Endothelial cell of umbilical vein (primary cell): ENCODE data around the gene GMNN. TPM values are rescaled to one million over a fixed set of nuclear protein-coding genes. Genes with fewer than 3 reads are reported as not detected.

Source experiments
- BruUV-seq: library from RNA; stranded (reverse); fragments of 400-500 nt; replicated peaks from 2 replicates; lab custom pipeline; 2021; lab: Mats Ljungman, UMichigan
- CTCF ChIA-PET: fragments of 300-600, 350-600 bp; sonication (Branson Sonifier 250); formaldehyde crosslinking; loops from one replicate; lab custom pipeline; 2021; ENCODE audit warnings: antibody characterized with exemption, inconsistent platforms; lab: Charles Lee
- POLR2A ChIA-PET: fragments of 300-600, 350-600 bp; sonication (Branson Sonifier 250); formaldehyde crosslinking; loops from one replicate; lab custom pipeline; 2021; ENCODE audit warnings: antibody characterized with exemption, inconsistent platforms; lab: Charles Lee
- DNase-seq: peaks from one replicate; pipeline ENCODE4 v3.0.0-alpha.2; 2011; ENCODE audit warnings: low read depth, low spot score
- FAIRE-seq: peaks from 2 replicates; lab custom pipeline; 2011; peaks lifted over from hg19 to GRCh38; lab: Jason Lieb, UNC
- H2AFZ ChIP-seq: 2 replicates; pipeline ENCODE4 v1.6.0; 2012; ENCODE audit warnings: low read depth, low read length, control low read depth, inconsistent platforms
- H3K27ac ChIP-seq: 2 replicates; pipeline ENCODE4 v1.5.1; 2011; ENCODE audit warnings: low read depth, mild to moderate bottlenecking, control low read depth, low read length, moderate library complexity; ENCODE audit not compliant: insufficient read depth
- H3K27me3 ChIP-seq, 2 experiments: 2 replicates each; pipeline versions ENCODE4 v1.6.0 to v1.6.1; 2011; ENCODE audit warnings: low read length in 2 of 2, mixed read lengths in 1 of 2; ENCODE audit not compliant: control insufficient read depth in 2 of 2, insufficient read depth in 2 of 2
- H3K36me3 ChIP-seq, 2 experiments: 2 replicates in 1 of 2; 3 replicates in 1 of 2; pipeline ENCODE4 v1.5.1; 2011; ENCODE audit warnings: low read length in 2 of 2, mild to moderate bottlenecking in 1 of 2, moderate library complexity in 1 of 2; ENCODE audit not compliant: control insufficient read depth in 2 of 2, insufficient read depth in 2 of 2; ENCODE audit errors: extremely low read depth in 1 of 2
- H3K4me1 ChIP-seq: 3 replicates; pipeline ENCODE4 v1.5.1; 2011; ENCODE audit warnings: mild to moderate bottlenecking, low read length; ENCODE audit not compliant: control insufficient read depth, insufficient read depth; ENCODE audit errors: extremely low read depth
- H3K4me2 ChIP-seq: 2 replicates; pipeline ENCODE4 v1.6.1; 2011; ENCODE audit warnings: low read length, control low read depth, mixed read lengths; ENCODE audit not compliant: insufficient read depth
- H3K4me3 ChIP-seq, 3 experiments: fragments of 200-600 bp in 1 of 3; sonication (generic), shearing (Covaris generic) in 1 of 3; replicated peaks in 1 of 3; 2 replicates each; pipeline ENCODE4 v1.5.1; 2011 to 2016; ENCODE audit warnings: control low read depth in 3 of 3, low read length in 3 of 3, mild to moderate bottlenecking in 2 of 3, inconsistent platforms in 1 of 3, low read depth in 1 of 3, moderate library complexity in 1 of 3; ENCODE audit not compliant: insufficient read depth in 1 of 3
- H3K79me2 ChIP-seq: 2 replicates; pipeline ENCODE4 v1.6.0; 2012; ENCODE audit warnings: low read length, inconsistent platforms; ENCODE audit not compliant: control insufficient read depth, insufficient read depth
- H3K9ac ChIP-seq: replicated peaks from 2 replicates; pipeline ENCODE3; 2011; ENCODE audit warnings: low read length, control low read depth; ENCODE audit not compliant: insufficient read depth; ENCODE audit errors: extremely low read depth
- H3K9me1 ChIP-seq: replicated peaks from 3 replicates; pipeline ENCODE4 v1.6.0; 2011; ENCODE audit warnings: mild to moderate bottlenecking, low read length; ENCODE audit not compliant: control insufficient read depth, insufficient read depth; ENCODE audit errors: extremely low read depth
- H3K9me3 ChIP-seq: replicated peaks from 2 replicates; pipeline ENCODE4 v1.5.1; 2012; ENCODE audit warnings: low read length, inconsistent platforms; ENCODE audit not compliant: control insufficient read depth, insufficient read depth
- H4K20me1 ChIP-seq: replicated peaks from 2 replicates; pipeline ENCODE3; 2011; ENCODE audit warnings: mild to moderate bottlenecking, low read length; ENCODE audit not compliant: control insufficient read depth, insufficient read depth; ENCODE audit errors: extremely low read depth
- EZH2 ChIP-seq: IDR thresholded peaks from 2 replicates; pipeline ENCODE4 v1.6.1; 2012; ENCODE audit warnings: borderline replicate concordance, low read depth, mild to moderate bottlenecking, moderate library complexity, low read length, inconsistent platforms; ENCODE audit not compliant: severe bottlenecking
- FOS ChIP-seq: IDR thresholded peaks from 2 replicates; pipeline ENCODE4 v1.6.1; 2011; ENCODE audit warnings: mild to moderate bottlenecking, low read length, moderate library complexity, borderline replicate concordance; ENCODE audit not compliant: insufficient read depth
- GATA2 ChIP-seq: IDR thresholded peaks from 2 replicates; pipeline ENCODE4 v1.7.0; 2011; ENCODE audit warnings: low read depth, mild to moderate bottlenecking, moderate library complexity, mixed read lengths, low read length; ENCODE audit not compliant: insufficient read length, insufficient read depth
- JUN ChIP-seq: IDR thresholded peaks from 2 replicates; pipeline ENCODE4 v1.6.1; 2011; ENCODE audit warnings: borderline replicate concordance, low read depth; ENCODE audit not compliant: insufficient read length, insufficient read depth
- MYC ChIP-seq: IDR thresholded peaks from one replicate; pipeline ENCODE4 v1.6.1; 2011; ENCODE audit warnings: mild to moderate bottlenecking, low read depth, low read length
- POLR2A ChIP-seq: IDR thresholded peaks from 2 replicates; pipeline ENCODE4 v1.6.1; 2012; ENCODE audit warnings: low read depth, mild to moderate bottlenecking, control low read depth, low read length
- POLR2AphosphoS5 ChIP-seq: IDR thresholded peaks from 2 replicates; pipeline ENCODE4 v1.6.1; 2012; ENCODE audit warnings: low read depth, mild to moderate bottlenecking, control low read depth, low read length, moderate library complexity; ENCODE audit not compliant: insufficient read depth
- dilution Hi-C: fragments of 300-500 bp; cut with MboI; formaldehyde crosslinking; loops from one replicate; pipeline ENCODE4 v1.15.0; 2019; ENCODE audit warnings: low sequenced_read_pairs; ENCODE audit not compliant: extremely low pct_ligation_motif_present
- intact Hi-C: fragments of 100-400 bp; cut with micrococcal nuclease; formaldehyde crosslinking; loops from one replicate; pipeline ENCODE4 v1.10.0; 2022
- polyA plus RNA-seq, 4 experiments: library from polyadenylated mRNA; depleted of rRNA in 3 of 4; stranded (reverse) in 3 of 4; unstranded in 1 of 4; fragments of >200 nt; gene quantifications; 2 replicates each; pipeline versions ENCODE4 v1.2.1 to v1.2.3, GENCODE V29; 2011 to 2012; ENCODE audit warnings: missing spikeins in 1 of 4
- total RNA-seq: library from RNA; stranded (reverse); gene quantifications from 2 replicates; pipeline ENCODE4 v1.2.3, GENCODE V29; 2021
- TF ChIP-seq, protein P1 (sequence below): IDR thresholded peaks from 2 replicates; pipeline ENCODE4 v1.6.1; 2011; ENCODE audit not compliant: insufficient read depth, insufficient read length
- TF ChIP-seq, protein P2 (sequence below), 2 donors: IDR thresholded peaks; 1 replicate in 1 of 2; 2 replicates in 1 of 2; pipeline ENCODE4 v1.5.1; 2011; ENCODE audit warnings: low read length in 2 of 2, mild to moderate bottlenecking in 2 of 2, moderate library complexity in 2 of 2, control low read depth in 1 of 2, inconsistent platforms in 1 of 2, low read depth in 1 of 2; ENCODE audit not compliant: insufficient read depth in 1 of 2; ENCODE audit errors: extremely low read depth in 1 of 2

GMNN gene
- total and polyA plus RNA-seq, 2 donors (not counting 3 experiments of a cell fraction or from before 2014, with no cell fraction given), result 25.4 to 52.6 TPM

DNA sequence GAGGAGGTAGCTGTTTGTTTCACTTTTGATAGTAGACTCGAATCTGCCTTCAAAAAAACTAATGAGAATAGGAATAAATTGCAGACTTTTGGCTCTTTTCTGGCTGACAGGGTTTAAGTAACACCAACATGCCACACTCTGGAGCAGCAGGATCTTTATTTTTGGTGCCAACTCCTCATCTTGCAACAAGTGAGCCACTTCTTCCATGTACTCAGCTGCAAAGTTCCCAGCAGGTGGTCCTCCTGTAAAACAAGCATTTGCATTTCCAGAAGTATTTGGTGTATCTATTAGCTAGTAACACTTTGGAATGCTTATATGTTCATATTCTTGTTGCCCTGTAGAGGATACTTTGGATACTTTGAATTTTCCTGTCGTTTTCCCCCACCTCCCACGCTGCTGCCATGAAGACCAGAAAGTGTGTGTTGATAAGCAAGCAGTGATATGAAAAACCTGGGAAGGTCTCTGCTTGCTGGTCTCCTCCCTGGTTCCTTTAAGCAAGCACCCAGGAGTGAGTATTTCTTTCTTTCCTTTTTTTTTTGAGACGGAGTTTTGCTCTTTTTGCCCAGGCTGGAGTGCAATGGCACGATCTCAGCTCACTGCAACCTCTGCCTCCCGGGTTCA is 23.0 kb downstream of the GMNN start:
- H3K36me3 ChIP-seq, result no peaks in the 10 kb centered on the region
- no peaks in the 10 kb centered on the region for H3K27me3 ChIP-seq
- no peak overlapping the region for H3K4me2 ChIP-seq
- no peaks in the 10 kb centered on the region for H3K79me2 ChIP-seq
- H3K4me1 ChIP-seq, result no peaks in the 10 kb centered on the region
- POLR2A ChIA-PET, result interaction anchor here (0.6 kb wide), 1 partner anchor 396 kb away, joined by 8 read pairs; no protein-coding TSS in a partner anchor
- H3K27ac ChIP-seq, result no peak overlapping the region
- no peak overlapping the region for H3K4me3 ChIP-seq
- intact Hi-C loops, result no loop called here
- BruUV-seq, result no TSS peak
- no peak overlapping the region for H2AFZ ChIP-seq
- H4K20me1 ChIP-seq, result no peaks in the 10 kb centered on the region
- H3K9ac ChIP-seq, result no peak overlapping the region
- dilution Hi-C loops, result no loop called here
- no peaks in the 10 kb centered on the region for H3K9me3 ChIP-seq
- no peak for FAIRE-seq
- TF ChIP-seq POLR2A, result no peak
- TF ChIP-seq, protein P1, sequence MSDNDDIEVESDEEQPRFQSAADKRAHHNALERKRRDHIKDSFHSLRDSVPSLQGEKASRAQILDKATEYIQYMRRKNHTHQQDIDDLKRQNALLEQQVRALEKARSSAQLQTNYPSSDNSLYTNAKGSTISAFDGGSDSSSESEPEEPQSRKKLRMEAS, result no peak
- TF ChIP-seq JUN, result no peak
- no peak for TF ChIP-seq POLR2AphosphoS5
- TF ChIP-seq GATA2, result no peak
- TF ChIP-seq FOS, result no peak
- TF ChIP-seq MYC, result no peak
- TF ChIP-seq, protein P2, sequence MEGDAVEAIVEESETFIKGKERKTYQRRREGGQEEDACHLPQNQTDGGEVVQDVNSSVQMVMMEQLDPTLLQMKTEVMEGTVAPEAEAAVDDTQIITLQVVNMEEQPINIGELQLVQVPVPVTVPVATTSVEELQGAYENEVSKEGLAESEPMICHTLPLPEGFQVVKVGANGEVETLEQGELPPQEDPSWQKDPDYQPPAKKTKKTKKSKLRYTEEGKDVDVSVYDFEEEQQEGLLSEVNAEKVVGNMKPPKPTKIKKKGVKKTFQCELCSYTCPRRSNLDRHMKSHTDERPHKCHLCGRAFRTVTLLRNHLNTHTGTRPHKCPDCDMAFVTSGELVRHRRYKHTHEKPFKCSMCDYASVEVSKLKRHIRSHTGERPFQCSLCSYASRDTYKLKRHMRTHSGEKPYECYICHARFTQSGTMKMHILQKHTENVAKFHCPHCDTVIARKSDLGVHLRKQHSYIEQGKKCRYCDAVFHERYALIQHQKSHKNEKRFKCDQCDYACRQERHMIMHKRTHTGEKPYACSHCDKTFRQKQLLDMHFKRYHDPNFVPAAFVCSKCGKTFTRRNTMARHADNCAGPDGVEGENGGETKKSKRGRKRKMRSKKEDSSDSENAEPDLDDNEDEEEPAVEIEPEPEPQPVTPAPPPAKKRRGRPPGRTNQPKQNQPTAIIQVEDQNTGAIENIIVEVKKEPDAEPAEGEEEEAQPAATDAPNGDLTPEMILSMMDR (IDR thresholded peaks at IDR 0.05; ENCODE audit: extremely low read depth in 1 of 2, insufficient read depth in 1 of 2, low read depth in 1 of 2, low read length in 2 of 2), result no peak
- no peak for TF ChIP-seq EZH2
- H3K9me1 ChIP-seq, result no peaks in the 10 kb centered on the region
- DNase-seq, result no peak
- CTCF ChIA-PET, result interaction anchor here (0.6 to 1.5 kb wide), 2 partner anchors 11 to 634 kb away, joined by 3 read pairs; no protein-coding TSS in a partner anchor
